Aorta (tissue), 5 donors: Measurements from ENCODE around the gene ST8SIA1. TPM values are rescaled to one million over a fixed set of nuclear protein-coding genes. Genes with fewer than 3 reads are reported as not detected.

ENCODE experiments used
- ATAC-seq: fragments of 200-7000 bp; cut with Tn5 transposase; one replicate; pipeline ENCODE4 v1.9.1; 2022; ENCODE audit warnings: moderate library complexity; ENCODE audit not compliant: low FRiP score
- DNase-seq, 2 donors: peaks; one replicate each; pipeline ENCODE4 v3.0.0-alpha.2; 2020
- H3K27ac ChIP-seq, 2 donors: one replicate each; pipeline ENCODE4 v1.5.1; 2013; ENCODE audit warnings: low read length in 2 of 2, mild to moderate bottlenecking in 2 of 2, moderate library complexity in 2 of 2, control low read depth in 1 of 2, inconsistent platforms in 1 of 2, low read depth in 1 of 2
- H3K27me3 ChIP-seq, 2 donors: one replicate each; pipeline ENCODE4 v1.6.1; 2013; ENCODE audit warnings: control low read depth in 1 of 2, low read length in 1 of 2, mild to moderate bottlenecking in 1 of 2, moderate library complexity in 1 of 2; ENCODE audit not compliant: insufficient read depth in 2 of 2, control insufficient read depth in 1 of 2
- H3K36me3 ChIP-seq, 2 donors: one replicate each; pipeline ENCODE4 v1.6.1; 2013; ENCODE audit warnings: control low read depth in 1 of 2, low read length in 1 of 2, mild to moderate bottlenecking in 1 of 2; ENCODE audit not compliant: insufficient read depth in 2 of 2, control insufficient read depth in 1 of 2
- H3K4me1 ChIP-seq, 2 donors: one replicate each; pipeline ENCODE4 v1.6.1; 2013; ENCODE audit warnings: low read length in 2 of 2, control low read depth in 1 of 2, mild to moderate bottlenecking in 1 of 2, moderate library complexity in 1 of 2; ENCODE audit not compliant: insufficient read depth in 2 of 2, control insufficient read depth in 1 of 2
- H3K4me3 ChIP-seq, 2 donors: one replicate each; pipeline ENCODE4 v1.5.1; 2013; ENCODE audit warnings: low read length in 2 of 2, control low read depth in 1 of 2, mild to moderate bottlenecking in 1 of 2
- H3K9me3 ChIP-seq: one replicate; pipeline ENCODE4 v1.6.1; 2013; ENCODE audit warnings: mild to moderate bottlenecking, low read length; ENCODE audit not compliant: control insufficient read depth
- WGBS, 2 donors: extraction: QIAGEN DNeasy Blood & Tissue Kit; methylation state at CpG; one replicate each; pipeline ENCODE4 v1.1.7; 2013; 5-methylcytosine and 5-hydroxymethylcytosine counted together
- intact Hi-C, 2 donors: fragments of 100-400 bp; cut with DNase I; formaldehyde crosslinking; loops; one replicate each; pipeline versions ENCODE4 v1.14.2 to v1.15.0; 2022
- polyA plus RNA-seq, 2 donors: library from polyadenylated mRNA; stranded (reverse); fragments of 200-250 nt; gene quantifications; one replicate each; pipeline ENCODE4 v1.2.3, GENCODE V29; 2013
- total RNA-seq, 2 donors: library from RNA; stranded (reverse); fragmentation: NEBNext Ultra II Directional; extraction: Animal tissue kit (Norgen Biotek cat#: 25700); gene quantifications; one replicate each; pipeline ENCODE4 v1.2.1, GENCODE V29; 2021
- donor health status: healthy with polysubstance abuse.
- donor health status: Bipolar disorder and iron deficiency.
- donor health status: DM: no; HTN: no; CAD: no.
- donor health status: DM: no; HTN: no; CAD: no.
- donor health status: DM: yes; HTN: yes; CAD: no.

Gene ST8SIA1
- total and polyA plus RNA-seq, 4 donors, result 3.6 to 10.4 (median 6.3) TPM

DNA sequence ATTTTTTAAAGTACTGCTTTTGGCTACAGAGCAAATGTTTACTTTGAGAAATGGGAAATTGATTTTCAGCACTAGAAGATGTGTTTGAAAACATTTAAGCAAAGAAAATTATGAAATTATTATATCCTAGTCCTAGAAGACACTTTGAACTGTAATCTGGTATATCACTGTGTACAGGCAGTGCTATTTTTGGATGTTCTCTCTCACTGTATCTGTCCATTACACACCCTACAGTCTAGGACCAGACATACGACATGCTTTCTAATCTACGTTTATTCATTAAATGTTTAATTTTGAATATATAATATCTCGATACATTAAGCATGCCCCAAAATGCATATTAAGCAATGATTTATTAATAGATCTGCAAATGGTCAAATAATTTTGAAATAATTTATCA is 82.5 kb downstream of the ST8SIA1 start:
- no peak overlapping the region for H3K27ac ChIP-seq
- H3K9me3 ChIP-seq, result no peaks in the 10 kb centered on the region
- intact Hi-C loops, result no loop called here
- H3K4me1 ChIP-seq, result peaks cover 0 to 3% of the 10 kb centered on the region in 2 donors
- ATAC-seq (no peak), DNase-seq (no peak)
- H3K4me3 ChIP-seq, result no peak overlapping the region
- WGBS, 2 donors, result 84 to 87% methylated on average over 3 of the region's 3 CpGs
- no peaks in the 10 kb centered on the region for H3K27me3 ChIP-seq
- no peaks in the 10 kb centered on the region for H3K36me3 ChIP-seq

- Histone ChIP-seq H3K4me3 (no peak overlapping the region), H3K36me3 (no peaks in the 10 kb centered on the region), H3K4me1 (no peaks in the 10 kb centered on the region), H3K27ac (no peak overlapping the region), H3K27me3 (no peaks in the 10 kb centered on the region), H3K9me3 (no peaks in the 10 kb centered on the region)
- no peak for DNase-seq
- intact Hi-C loops, result no loop called here
- 86 to 88% methylated on average over 2 of the region's 2 CpGs for WGBS, 2 donors
- ATAC-seq, result no peak
These were observed 83.7 kb downstream of the ST8SIA1 start for GRCh38 chr12:22250762-22251161.

- Histone ChIP-seq H3K27me3 (no peaks in the 10 kb centered on the region), H3K4me1 (no peaks in the 10 kb centered on the region), H3K4me3 (no peak overlapping the region), H3K36me3 (no peaks in the 10 kb centered on the region), H3K27ac (no peak overlapping the region), H3K9me3 (no peaks in the 10 kb centered on the region)
- ATAC-seq (no peak), DNase-seq (no peak)
- 77 to 87% methylated on average over 3 of the region's 3 CpGs for WGBS, 2 donors
- intact Hi-C loops, result no loop called here
These were observed 85.9 kb downstream of the ST8SIA1 start for GRCh38 chr12:22248571-22249115.

DNA sequence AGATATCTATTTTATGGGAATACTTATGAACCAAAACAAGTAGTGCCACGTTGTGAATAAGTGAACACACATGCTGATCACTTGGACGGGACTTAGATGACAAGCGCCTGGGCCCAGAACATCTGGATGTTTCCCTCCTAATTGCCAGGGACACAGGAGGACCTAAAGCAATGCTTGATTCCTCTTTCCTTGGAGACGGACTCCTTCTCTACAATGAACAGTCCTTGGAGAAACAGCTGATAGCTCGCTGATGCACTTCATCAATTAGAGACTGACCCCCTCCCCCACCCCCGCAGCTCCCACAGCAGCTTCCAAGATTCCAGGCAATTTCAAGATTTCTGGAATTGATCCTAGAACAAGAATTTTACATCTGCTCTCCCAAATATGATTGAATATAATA is 86.4 kb downstream of the ST8SIA1 start:
- Histone ChIP-seq H3K27ac (no peak overlapping the region), H3K4me3 (no peak overlapping the region), H3K9me3 (no peaks in the 10 kb centered on the region), H3K36me3 (no peaks in the 10 kb centered on the region), H3K4me1 (no peaks in the 10 kb centered on the region), H3K27me3 (no peaks in the 10 kb centered on the region)
- DNase-seq (no peak), ATAC-seq (no peak)
- WGBS, 2 donors, result 73 to 74% methylated on average over 6 of the region's 6 CpGs
- intact Hi-C loops, result no loop called here

GRCh38 chr12:22246217-22246846 is 88.2 kb downstream of the ST8SIA1 start:
- no peak overlapping the region for H3K4me3 ChIP-seq
- no peaks in the 10 kb centered on the region for H3K9me3 ChIP-seq
- no peak overlapping the region for H3K27ac ChIP-seq
- no peak for DNase-seq
- ATAC-seq, result no peak
- no peaks in the 10 kb centered on the region for H3K36me3 ChIP-seq
- no peaks in the 10 kb centered on the region for H3K27me3 ChIP-seq
- H3K4me1 ChIP-seq, result no peaks in the 10 kb centered on the region
- intact Hi-C loops, result no loop called here
- 86 to 87% methylated on average over 9 of the region's 9 CpGs for WGBS, 2 donors

DNA sequence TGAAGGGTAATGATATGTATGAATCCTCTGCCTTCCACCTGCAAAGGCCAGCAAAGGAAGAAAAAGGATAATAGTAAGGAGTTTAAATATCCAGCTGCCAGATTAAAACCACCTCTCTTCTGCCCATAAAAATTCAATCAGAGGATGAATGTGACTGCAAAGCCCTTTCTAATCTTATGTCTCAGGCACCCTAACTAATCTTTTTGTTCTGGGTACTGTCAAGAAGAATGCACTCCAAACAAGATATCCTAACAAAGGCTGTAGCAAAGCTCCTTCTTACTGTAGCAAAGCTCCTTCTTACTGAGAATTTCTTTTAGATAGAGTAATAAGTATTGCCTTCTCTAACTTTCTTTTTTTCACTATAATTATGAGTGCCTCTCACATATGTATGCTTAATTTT is 91.8 kb downstream of the ST8SIA1 start:
- no peak for ATAC-seq
- Histone ChIP-seq H3K27ac (no peak overlapping the region), H3K27me3 (no peaks in the 10 kb centered on the region), H3K4me1 (no peaks in the 10 kb centered on the region), H3K36me3 (no peaks in the 10 kb centered on the region), H3K4me3 (no peak overlapping the region), H3K9me3 (no peaks in the 10 kb centered on the region)
- DNase-seq, result no peak
- intact Hi-C loops, result no loop called here

GRCh38 chr12:22238211-22238610 is 96.3 kb downstream of the ST8SIA1 start:
- Histone ChIP-seq H3K27me3 (no peaks in the 10 kb centered on the region), H3K36me3 (no peaks in the 10 kb centered on the region), H3K9me3 (no peaks in the 10 kb centered on the region), H3K4me1 (no peaks in the 10 kb centered on the region), H3K27ac (no peak overlapping the region), H3K4me3 (no peak overlapping the region)
- no peak for DNase-seq
- intact Hi-C loops, result no loop called here
- 44 to 45% methylated on average over 3 of the region's 3 CpGs for WGBS, 2 donors
- no peak for ATAC-seq

DNA sequence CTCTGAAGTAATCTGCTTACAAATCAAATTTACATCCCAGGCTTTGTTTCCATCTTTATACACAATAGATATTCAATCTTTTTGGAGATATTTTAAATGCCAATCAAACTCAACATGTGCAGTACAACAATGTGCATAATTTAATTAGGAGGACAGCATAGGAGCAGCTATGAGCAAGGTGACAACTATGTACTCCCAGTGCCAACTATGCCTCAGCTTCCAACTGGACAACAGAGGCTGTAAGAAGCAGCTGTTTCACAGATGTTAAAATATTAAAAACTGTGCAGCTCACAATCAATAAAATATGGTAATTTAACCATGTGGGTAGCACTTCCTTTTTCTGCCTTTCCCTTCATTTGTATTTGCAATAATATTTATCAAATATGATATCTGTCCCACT is 99.9 kb downstream of the ST8SIA1 start:
- Histone ChIP-seq H3K4me1 (no peaks in the 10 kb centered on the region), H3K4me3 (no peak overlapping the region), H3K36me3 (no peaks in the 10 kb centered on the region), H3K27me3 (no peaks in the 10 kb centered on the region), H3K27ac (no peak overlapping the region), H3K9me3 (no peaks in the 10 kb centered on the region)
- ATAC-seq (no peak), DNase-seq (no peak)
- intact Hi-C loops, result no loop called here

GRCh38 chr12:22231836-22232235 is 102.7 kb downstream of the ST8SIA1 start:
- ATAC-seq (no peak), DNase-seq (no peak)
- Histone ChIP-seq H3K27me3 (no peaks in the 10 kb centered on the region), H3K27ac (no peak overlapping the region), H3K4me1 (peaks cover 0 to 4% of the 10 kb centered on the region in 2 donors), H3K9me3 (no peaks in the 10 kb centered on the region), H3K36me3 (no peaks in the 10 kb centered on the region), H3K4me3 (no peak overlapping the region)
- intact Hi-C loops, result no loop called here
- 21 to 22% methylated on average over 1 of the region's 1 CpG for WGBS, 2 donors
